GM08714 (cell line): ENCODE data around the gene ARL11.

Experiments used
- H3K4me3 ChIP-seq: fragments of 200-500 bp; sonication (Bioruptor generic); 2 replicates; pipeline ENCODE4 v1.5.1; 2014; ENCODE audit warnings: mild to moderate bottlenecking, low read length, inconsistent platforms
- ZNF274 ChIP-seq: IDR thresholded peaks from 2 replicates; pipeline ENCODE4 v1.6.1; 2012; ENCODE audit warnings: mild to moderate bottlenecking, low read depth, low read length

The ARL11 gene

GRCh38 chr13:49651570-49652354 lies 23.5 kb downstream of the ARL11 start:
- H3K4me3 ChIP-seq, result no peak overlapping the region
- TF ChIP-seq ZNF274, result no peak

DNA sequence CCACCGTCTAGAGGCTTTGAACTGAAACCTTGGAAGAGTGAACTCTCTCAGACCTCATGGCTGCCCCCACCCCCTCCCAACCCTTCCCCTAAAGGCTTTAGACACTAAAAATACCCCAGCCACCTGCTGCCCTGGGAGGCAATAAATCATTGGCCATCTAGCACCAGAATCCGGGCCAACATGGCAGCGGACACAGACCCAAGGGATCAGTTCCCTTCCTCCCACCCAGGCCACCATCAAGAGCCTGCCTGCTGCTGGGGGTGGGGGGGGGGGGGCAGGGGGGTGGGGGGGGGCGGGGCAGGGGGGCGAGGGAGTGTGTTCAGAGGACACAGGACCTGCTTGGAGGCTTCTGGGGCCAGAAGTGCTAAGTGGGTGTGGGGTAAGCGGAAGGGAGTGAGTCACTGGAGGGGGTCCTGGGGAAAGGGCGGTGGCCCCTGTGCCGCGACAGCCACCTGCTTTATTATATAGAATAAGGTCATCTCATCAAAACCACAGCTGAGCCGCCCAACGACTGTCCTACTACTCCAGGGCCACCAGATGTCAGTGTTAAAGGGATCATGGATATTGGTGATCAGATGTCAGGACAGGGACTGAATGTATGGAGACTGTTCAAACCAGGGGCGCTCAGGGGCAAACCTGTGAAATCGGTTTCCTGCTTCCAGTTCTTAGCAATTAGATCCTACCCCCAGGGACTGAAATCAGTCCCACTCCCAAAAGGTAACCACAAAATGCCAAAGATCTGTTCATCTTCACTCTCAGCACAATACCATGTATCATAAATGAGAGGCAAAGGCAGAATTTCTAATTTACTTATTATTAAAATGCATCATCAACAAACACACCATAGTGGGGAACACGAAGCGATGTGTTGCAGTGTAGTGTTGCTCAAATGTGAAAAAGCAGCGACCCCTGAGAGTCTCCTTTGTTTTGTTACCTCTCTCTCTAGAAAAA lies 24.3 kb downstream of the ARL11 start:
- H3K4me3 ChIP-seq, result no peak overlapping the region
- no peak for TF ChIP-seq ZNF274

- TF ChIP-seq ZNF274, result no peak
- no peak overlapping the region for H3K4me3 ChIP-seq
Measured at GRCh38 chr13:49653478-49653877, 25.2 kb downstream of the ARL11 start.

- no peak for TF ChIP-seq ZNF274
- H3K4me3 ChIP-seq, result no peak overlapping the region
Measured at GRCh38 chr13:49654011-49654410, 25.7 kb downstream of the ARL11 start.

GRCh38 chr13:49655906-49656305 lies 27.6 kb downstream of the ARL11 start:
- no peak overlapping the region for H3K4me3 ChIP-seq
- TF ChIP-seq ZNF274, result no peak

- no peak for TF ChIP-seq ZNF274
- no peak overlapping the region for H3K4me3 ChIP-seq
Measured at GRCh38 chr13:49657241-49657641, 28.9 kb downstream of the ARL11 start.

GRCh38 chr13:49664606-49665005 lies 36.3 kb downstream of the ARL11 start:
- H3K4me3 ChIP-seq, result no peak overlapping the region
- no peak for TF ChIP-seq ZNF274

- no peak overlapping the region for H3K4me3 ChIP-seq
- TF ChIP-seq ZNF274, result no peak
Measured at GRCh38 chr13:49667773-49668172, 39.5 kb downstream of the ARL11 start.

DNA sequence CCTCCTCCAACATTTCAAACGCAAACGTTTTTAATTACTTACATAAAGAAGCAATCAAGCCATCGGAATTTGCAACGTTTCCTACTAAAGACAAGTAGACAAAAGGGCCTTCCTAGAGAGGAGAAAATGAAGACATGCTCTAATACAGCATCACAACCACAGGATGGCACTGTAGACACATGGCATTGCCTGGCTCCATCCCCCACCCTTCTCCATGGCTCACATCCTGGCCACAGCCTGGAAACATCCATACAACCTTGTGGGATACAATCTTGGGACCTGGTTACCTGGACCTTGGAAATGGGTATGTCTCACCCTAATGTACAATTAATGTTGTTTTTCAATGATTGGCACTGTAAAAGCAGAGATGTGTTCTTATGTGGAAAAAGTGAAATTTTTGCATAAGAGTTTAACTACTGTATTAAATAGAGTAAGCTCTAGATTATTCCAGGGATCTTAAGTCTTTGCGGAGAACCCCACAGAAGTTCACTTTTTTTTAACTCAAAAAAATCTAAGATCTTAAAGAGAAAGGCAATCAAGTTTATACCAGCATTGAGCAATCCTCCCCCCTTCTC lies 41.5 kb downstream of the ARL11 start:
- no peak overlapping the region for H3K4me3 ChIP-seq

GRCh38 chr13:49670828-49671227 lies 42.5 kb downstream of the ARL11 start:
- no peak overlapping the region for H3K4me3 ChIP-seq
- no peak for TF ChIP-seq ZNF274

More for the DNA sequence above, 41.5 kb downstream of the ARL11 start:
- TF ChIP-seq ZNF274, result no peak

DNA sequence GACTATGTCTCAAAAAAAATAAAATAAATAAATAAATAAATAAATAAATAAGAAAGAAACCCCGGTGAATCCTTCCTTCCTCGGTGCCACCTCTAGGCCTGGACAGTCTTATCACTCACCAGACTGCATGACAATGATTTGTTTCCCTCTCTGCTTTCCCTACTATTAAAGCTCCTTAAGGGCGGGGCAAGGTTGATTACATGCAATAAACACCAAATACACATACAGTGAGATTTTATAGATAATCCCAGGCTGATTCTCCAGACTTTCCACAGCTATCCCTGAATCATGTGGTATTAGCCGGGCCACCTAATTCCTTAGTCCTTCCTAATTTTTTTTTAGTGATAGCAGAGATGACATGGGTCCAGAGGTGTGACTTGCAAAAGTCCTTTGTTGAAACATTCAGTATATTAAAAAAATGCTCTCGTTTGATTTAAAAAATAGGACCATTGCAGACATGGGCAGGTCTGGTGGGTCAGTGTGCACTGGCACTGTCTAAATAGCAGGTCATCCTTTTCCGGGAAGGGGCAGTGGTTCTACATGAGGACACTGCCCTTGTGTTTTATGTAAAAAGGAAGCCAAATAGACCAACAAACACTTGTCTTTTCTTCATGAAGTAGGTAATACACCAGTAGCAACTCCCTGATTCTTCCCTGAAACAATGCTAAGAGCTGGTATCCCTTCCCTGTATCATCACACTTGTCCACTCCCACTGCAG lies 48.4 kb downstream of the ARL11 start:
- TF ChIP-seq ZNF274, result no peak

DNA sequence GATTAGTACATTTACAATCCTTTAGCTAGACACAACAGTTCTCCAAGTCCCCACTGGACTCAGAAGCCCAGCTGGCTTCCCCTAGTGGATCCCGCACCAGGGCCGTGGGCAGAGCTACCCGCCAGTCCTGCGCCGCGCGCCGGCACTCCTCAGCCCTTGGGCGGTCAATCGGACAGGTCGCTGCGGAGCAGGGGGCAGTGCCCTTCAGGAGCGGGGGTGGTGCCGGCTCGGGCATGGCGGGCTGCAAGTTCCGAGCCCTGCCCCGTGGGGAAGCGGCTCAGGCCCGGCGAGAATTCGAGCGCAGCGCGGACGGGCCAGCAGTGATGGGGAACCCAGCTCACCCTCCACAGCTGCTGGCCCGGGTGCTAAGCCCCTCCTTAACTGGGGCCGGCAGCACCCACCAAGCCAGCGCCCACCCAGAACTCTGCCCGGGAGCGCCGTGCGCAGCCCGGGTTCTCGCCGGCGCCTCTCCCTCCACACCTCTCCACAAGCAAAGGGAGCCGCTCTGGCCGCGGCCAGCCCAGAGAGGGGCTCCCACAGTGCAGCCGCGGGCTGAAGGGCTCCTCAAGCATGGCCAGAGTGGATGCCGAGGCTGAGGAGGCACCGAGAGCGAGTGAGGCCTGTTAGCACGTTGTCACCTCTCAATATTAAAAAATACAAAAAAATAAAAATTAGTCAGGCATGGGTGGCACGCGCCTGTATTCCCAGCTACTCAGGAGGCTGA lies 50.0 kb downstream of the ARL11 start:
- H3K4me3 ChIP-seq, result no peak overlapping the region
- no peak for TF ChIP-seq ZNF274

More for the DNA sequence above, 48.4 kb downstream of the ARL11 start:
- no peak overlapping the region for H3K4me3 ChIP-seq

DNA sequence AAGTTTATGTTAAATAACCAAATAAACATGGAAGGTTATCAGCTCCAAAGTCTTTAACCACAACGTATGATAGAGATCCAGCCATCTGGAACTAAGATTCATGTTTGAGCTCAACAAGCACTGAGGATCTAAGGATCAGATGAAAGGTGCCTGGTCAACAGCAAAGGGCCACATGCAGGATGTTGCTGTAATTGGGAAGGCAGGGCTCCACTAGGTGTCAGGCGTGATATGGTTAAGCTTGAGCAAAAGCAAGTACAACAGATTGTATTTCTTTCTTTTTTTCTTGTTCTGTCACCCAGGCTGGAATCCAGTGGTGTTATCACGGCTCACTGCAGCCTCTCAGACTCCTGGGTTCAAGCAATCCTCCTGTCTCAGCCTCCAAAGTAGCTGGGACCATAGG lies 50.9 kb downstream of the ARL11 start:
- no peak for TF ChIP-seq ZNF274
- H3K4me3 ChIP-seq, result no peak overlapping the region
